GM23338 (cell line): ENCODE measurements around the gene CPSF6. TPM values are rescaled to one million over a fixed set of nuclear protein-coding genes. Genes with fewer than 3 reads are reported as not detected.

Experiments used
- ATAC-seq: fragments of 200-7000 bp; cut with Tn5 transposase; 3 replicates; pipeline ENCODE4 v1.9.1; 2020
- DNase-seq: peaks from one replicate; pipeline ENCODE4 v3.0.0-alpha.2; 2015; ENCODE audit warnings: low spot score
- H2AFZ ChIP-seq: fragments of 200-600 bp; sonication (generic); 2 replicates; pipeline ENCODE4 v1.8.0; 2016; ENCODE audit warnings: antibody characterized with exemption, mild to moderate bottlenecking, moderate library complexity
- H3F3A ChIP-seq: fragments of 200-600 bp; sonication (generic); replicated peaks from 2 replicates; pipeline ENCODE4 v1.8.0; 2017; ENCODE audit warnings: antibody characterized with exemption, mixed run types, low read depth
- H3K27ac ChIP-seq: fragments of 200-600 bp; sonication (generic); 2 replicates; pipeline ENCODE4 v1.6.1; 2016; ENCODE audit warnings: low read depth
- H3K27me3 ChIP-seq: fragments of 200-600 bp; sonication (generic); 2 replicates; pipeline ENCODE4 v1.8.0; 2016; ENCODE audit warnings: mild to moderate bottlenecking, mixed run types, moderate library complexity; ENCODE audit not compliant: insufficient read depth
- H3K36me3 ChIP-seq: fragments of 200-600 bp; sonication (generic); 2 replicates; pipeline ENCODE4 v1.8.0; 2016; ENCODE audit warnings: mild to moderate bottlenecking; ENCODE audit not compliant: insufficient read depth
- H3K4me1 ChIP-seq: fragments of 200-600 bp; sonication (generic); 2 replicates; pipeline ENCODE4 v1.8.0; 2016; ENCODE audit warnings: mild to moderate bottlenecking, moderate library complexity; ENCODE audit not compliant: insufficient read depth
- H3K4me2 ChIP-seq: fragments of 200-600 bp; sonication (generic); 2 replicates; pipeline ENCODE4 v1.7.1; 2017; ENCODE audit warnings: mixed run types
- H3K4me3 ChIP-seq: fragments of 200-600 bp; sonication (generic); 2 replicates; pipeline ENCODE4 v1.6.1; 2016; ENCODE audit warnings: mixed run types
- H3K79me2 ChIP-seq: fragments of 200-600 bp; sonication (generic); replicated peaks from 2 replicates; pipeline ENCODE4 v1.8.0; 2017; ENCODE audit warnings: mild to moderate bottlenecking; ENCODE audit not compliant: insufficient read depth
- H3K9me2 ChIP-seq: fragments of 200-600 bp; sonication (generic); 2 replicates; pipeline ENCODE4 v1.8.0; 2017; ENCODE audit not compliant: insufficient read depth
- H4K20me1 ChIP-seq: fragments of 200-600 bp; sonication (generic); replicated peaks from 2 replicates; pipeline ENCODE4 v1.8.0; 2017; ENCODE audit warnings: mild to moderate bottlenecking; ENCODE audit not compliant: insufficient read depth
- H3K27ac Mint-ChIP-seq: 2 replicates; pipeline ENCODE4 v1.8.0; 2020; ENCODE audit warnings: inconsistent platforms, mild to moderate bottlenecking, moderate library complexity, mixed read lengths
- H3K27me3 Mint-ChIP-seq: 3 replicates; pipeline ENCODE4 v1.8.0; 2022; ENCODE audit warnings: low read depth, mild to moderate bottlenecking, moderate library complexity, mixed read lengths, inconsistent platforms; ENCODE audit not compliant: insufficient read depth, poor library complexity
- H3K36me3 Mint-ChIP-seq: 3 replicates; pipeline ENCODE4 v1.8.0; 2021; ENCODE audit warnings: low read depth, mild to moderate bottlenecking, inconsistent platforms, moderate library complexity, mixed read lengths
- H3K4me1 Mint-ChIP-seq: 3 replicates; pipeline ENCODE4 v1.8.0; 2020; ENCODE audit warnings: mild to moderate bottlenecking, inconsistent platforms, mixed read lengths
- H3K4me3 Mint-ChIP-seq: 3 replicates; pipeline ENCODE4 v1.8.0; 2021; ENCODE audit warnings: moderate library complexity, mild to moderate bottlenecking, inconsistent platforms, mixed read lengths
- H3K9me3 Mint-ChIP-seq: 3 replicates; pipeline ENCODE4 v1.8.0; 2020; ENCODE audit warnings: moderate library complexity, mild to moderate bottlenecking, inconsistent platforms, mixed read lengths
- CREB1 ChIP-seq: fragments of 250-450 bp; sonication (Bioruptor Pico); IDR thresholded peaks from 2 replicates; pipeline ENCODE4 v1.5.0; 2020; ENCODE audit warnings: low read depth, mild to moderate bottlenecking, moderate library complexity
- CTCF ChIP-seq, 2 experiments: fragments of 200-600 bp in 1 of 2; sonication (generic) in 1 of 2; conservative IDR thresholded peaks; 2 replicates each; pipeline versions ENCODE4 v1.5.1 to v1.6.1; 2016 to 2017; ENCODE audit warnings: antibody characterized with exemption in 2 of 2, low read depth in 2 of 2, mild to moderate bottlenecking in 2 of 2, moderate library complexity in 1 of 2
- EZH2 ChIP-seq: fragments of 200-600 bp; sonication (generic); IDR thresholded peaks from one replicate; pipeline ENCODE4 v1.8.0; 2017; ENCODE audit warnings: antibody characterized with exemption, mild to moderate bottlenecking, low read depth; ENCODE audit not compliant: unreplicated experiment
- EZH2phosphoT487 ChIP-seq: fragments of 200-600 bp; sonication (generic); IDR thresholded peaks from one replicate; pipeline ENCODE4 v1.8.1; 2018; ENCODE audit warnings: antibody characterized with exemption; ENCODE audit not compliant: unreplicated experiment
- JUNB ChIP-seq: IDR thresholded peaks from one replicate; pipeline ENCODE4 v1.6.1; 2016; ENCODE audit warnings: antibody characterized with exemption; ENCODE audit not compliant: unreplicated experiment
- NANOG ChIP-seq: IDR thresholded peaks from 2 replicates; pipeline ENCODE4 v1.6.1; 2016; ENCODE audit warnings: antibody characterized with exemption, borderline replicate concordance
- POLR2AphosphoS5 ChIP-seq: IDR thresholded peaks from 2 replicates; pipeline ENCODE4 v1.6.1; 2016; ENCODE audit warnings: antibody characterized with exemption, low read depth
- STAT1 ChIP-seq: IDR thresholded peaks from one replicate; pipeline ENCODE4 v1.6.1; 2016; ENCODE audit warnings: antibody characterized with exemption; ENCODE audit not compliant: unreplicated experiment
- ZNF114 ChIP-seq: fragments of 250-450 bp; sonication (Bioruptor Pico); IDR thresholded peaks from 2 replicates; pipeline ENCODE4 v1.5.0; 2020; ENCODE audit warnings: mild to moderate bottlenecking, moderate library complexity
- ZNF331 ChIP-seq: fragments of 250-450 bp; sonication (Bioruptor Pico); IDR thresholded peaks from 2 replicates; pipeline ENCODE4 v1.5.0; 2020; ENCODE audit warnings: low read depth, mild to moderate bottlenecking, moderate library complexity
- polyA plus RNA-seq: library from polyadenylated mRNA; unstranded; fragments of >200 nt; fragmentation: Nextera tagmentation; extraction: Ambion mirVana; gene quantifications from 2 replicates; pipeline ENCODE4 v1.2.1, GENCODE V29; 2016
- total RNA-seq: library from RNA; depleted of rRNA; stranded (reverse); fragments of >200 nt; shearing (Covaris generic); gene quantifications from 2 replicates; pipeline ENCODE4 v1.2.3, GENCODE V29; 2014
- TF ChIP-seq, protein P1 (sequence below): fragments of 250-450 bp; sonication (Bioruptor Pico); IDR thresholded peaks from 2 replicates; pipeline ENCODE4 v1.5.0; 2020; ENCODE audit warnings: mild to moderate bottlenecking, moderate library complexity
- TF ChIP-seq, protein P2 (sequence below): IDR thresholded peaks from one replicate; pipeline ENCODE4 v1.6.1; 2018; ENCODE audit warnings: antibody characterized with exemption; ENCODE audit not compliant: unreplicated experiment
- TF ChIP-seq, protein P3 (sequence below): IDR thresholded peaks from 2 replicates; pipeline ENCODE4 v1.6.1; 2016; ENCODE audit warnings: antibody characterized with exemption

The CPSF6 gene
- total and polyA plus RNA-seq, 2 experiments from 2014 or later, result 80.7 to 136 TPM

GRCh38 chr12:69291278-69291593 is 51.9 kb downstream of the CPSF6 start:
- H4K20me1 ChIP-seq, result no peaks in the 10 kb centered on the region
- H3K4me3 Mint-ChIP-seq, result no peak overlapping the region
- H3K36me3 ChIP-seq, result no peaks in the 10 kb centered on the region
- no peak overlapping the region for H2AFZ ChIP-seq
- H3K9me2 ChIP-seq, result no peaks in the 10 kb centered on the region
- peaks cover 2% of the 10 kb centered on the region; the same call in 2 of the 3 replicates for H3K4me1 Mint-ChIP-seq
- DNase-seq (no peak), ATAC-seq (no peak)
- H3K79me2 ChIP-seq, result no peaks in the 10 kb centered on the region
- no peaks in the 10 kb centered on the region for H3F3A ChIP-seq
- H3K27me3 Mint-ChIP-seq, result no peaks in the 10 kb centered on the region
- no peak overlapping the region for H3K27ac Mint-ChIP-seq
- H3K27ac ChIP-seq, result no peak overlapping the region
- H3K27me3 ChIP-seq, result no peaks in the 10 kb centered on the region
- no peaks in the 10 kb centered on the region for H3K4me1 ChIP-seq
- no peak for TF ChIP-seq POLR2AphosphoS5
- TF ChIP-seq, protein P1, sequence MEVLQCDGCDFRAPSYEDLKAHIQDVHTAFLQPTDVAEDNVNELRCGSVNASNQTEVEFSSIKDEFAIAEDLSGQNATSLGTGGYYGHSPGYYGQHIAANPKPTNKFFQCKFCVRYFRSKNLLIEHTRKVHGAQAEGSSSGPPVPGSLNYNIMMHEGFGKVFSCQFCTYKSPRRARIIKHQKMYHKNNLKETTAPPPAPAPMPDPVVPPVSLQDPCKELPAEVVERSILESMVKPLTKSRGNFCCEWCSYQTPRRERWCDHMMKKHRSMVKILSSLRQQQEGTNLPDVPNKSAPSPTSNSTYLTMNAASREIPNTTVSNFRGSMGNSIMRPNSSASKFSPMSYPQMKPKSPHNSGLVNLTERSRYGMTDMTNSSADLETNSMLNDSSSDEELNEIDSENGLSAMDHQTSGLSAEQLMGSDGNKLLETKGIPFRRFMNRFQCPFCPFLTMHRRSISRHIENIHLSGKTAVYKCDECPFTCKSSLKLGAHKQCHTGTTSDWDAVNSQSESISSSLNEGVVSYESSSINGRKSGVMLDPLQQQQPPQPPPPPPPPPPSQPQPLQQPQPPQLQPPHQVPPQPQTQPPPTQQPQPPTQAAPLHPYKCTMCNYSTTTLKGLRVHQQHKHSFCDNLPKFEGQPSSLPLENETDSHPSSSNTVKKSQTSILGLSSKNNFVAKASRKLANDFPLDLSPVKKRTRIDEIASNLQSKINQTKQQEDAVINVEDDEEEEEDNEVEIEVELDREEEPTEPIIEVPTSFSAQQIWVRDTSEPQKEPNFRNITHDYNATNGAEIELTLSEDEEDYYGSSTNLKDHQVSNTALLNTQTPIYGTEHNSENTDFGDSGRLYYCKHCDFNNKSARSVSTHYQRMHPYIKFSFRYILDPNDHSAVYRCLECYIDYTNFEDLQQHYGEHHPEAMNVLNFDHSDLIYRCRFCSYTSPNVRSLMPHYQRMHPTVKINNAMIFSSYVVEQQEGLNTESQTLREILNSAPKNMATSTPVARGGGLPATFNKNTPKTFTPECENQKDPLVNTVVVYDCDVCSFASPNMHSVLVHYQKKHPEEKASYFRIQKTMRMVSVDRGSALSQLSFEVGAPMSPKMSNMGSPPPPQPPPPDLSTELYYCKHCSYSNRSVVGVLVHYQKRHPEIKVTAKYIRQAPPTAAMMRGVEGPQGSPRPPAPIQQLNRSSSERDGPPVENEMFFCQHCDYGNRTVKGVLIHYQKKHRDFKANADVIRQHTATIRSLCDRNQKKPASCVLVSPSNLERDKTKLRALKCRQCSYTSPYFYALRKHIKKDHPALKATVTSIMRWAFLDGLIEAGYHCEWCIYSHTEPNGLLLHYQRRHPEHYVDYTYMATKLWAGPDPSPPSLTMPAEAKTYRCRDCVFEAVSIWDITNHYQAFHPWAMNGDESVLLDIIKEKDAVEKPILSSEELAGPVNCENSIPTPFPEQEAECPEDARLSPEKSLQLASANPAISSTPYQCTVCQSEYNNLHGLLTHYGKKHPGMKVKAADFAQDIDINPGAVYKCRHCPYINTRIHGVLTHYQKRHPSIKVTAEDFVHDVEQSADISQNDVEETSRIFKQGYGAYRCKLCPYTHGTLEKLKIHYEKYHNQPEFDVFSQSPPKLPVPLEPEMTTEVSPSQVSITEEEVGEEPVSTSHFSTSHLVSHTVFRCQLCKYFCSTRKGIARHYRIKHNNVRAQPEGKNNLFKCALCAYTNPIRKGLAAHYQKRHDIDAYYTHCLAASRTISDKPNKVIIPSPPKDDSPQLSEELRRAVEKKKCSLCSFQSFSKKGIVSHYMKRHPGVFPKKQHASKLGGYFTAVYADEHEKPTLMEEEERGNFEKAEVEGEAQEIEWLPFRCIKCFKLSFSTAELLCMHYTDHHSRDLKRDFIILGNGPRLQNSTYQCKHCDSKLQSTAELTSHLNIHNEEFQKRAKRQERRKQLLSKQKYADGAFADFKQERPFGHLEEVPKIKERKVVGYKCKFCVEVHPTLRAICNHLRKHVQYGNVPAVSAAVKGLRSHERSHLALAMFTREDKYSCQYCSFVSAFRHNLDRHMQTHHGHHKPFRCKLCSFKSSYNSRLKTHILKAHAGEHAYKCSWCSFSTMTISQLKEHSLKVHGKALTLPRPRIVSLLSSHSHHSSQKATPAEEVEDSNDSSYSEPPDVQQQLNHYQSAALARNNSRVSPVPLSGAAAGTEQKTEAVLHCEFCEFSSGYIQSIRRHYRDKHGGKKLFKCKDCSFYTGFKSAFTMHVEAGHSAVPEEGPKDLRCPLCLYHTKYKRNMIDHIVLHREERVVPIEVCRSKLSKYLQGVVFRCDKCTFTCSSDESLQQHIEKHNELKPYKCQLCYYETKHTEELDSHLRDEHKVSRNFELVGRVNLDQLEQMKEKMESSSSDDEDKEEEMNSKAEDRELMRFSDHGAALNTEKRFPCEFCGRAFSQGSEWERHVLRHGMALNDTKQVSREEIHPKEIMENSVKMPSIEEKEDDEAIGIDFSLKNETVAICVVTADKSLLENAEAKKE (CRISPR knock-in tag), result no peak
- TF ChIP-seq, protein P2, sequence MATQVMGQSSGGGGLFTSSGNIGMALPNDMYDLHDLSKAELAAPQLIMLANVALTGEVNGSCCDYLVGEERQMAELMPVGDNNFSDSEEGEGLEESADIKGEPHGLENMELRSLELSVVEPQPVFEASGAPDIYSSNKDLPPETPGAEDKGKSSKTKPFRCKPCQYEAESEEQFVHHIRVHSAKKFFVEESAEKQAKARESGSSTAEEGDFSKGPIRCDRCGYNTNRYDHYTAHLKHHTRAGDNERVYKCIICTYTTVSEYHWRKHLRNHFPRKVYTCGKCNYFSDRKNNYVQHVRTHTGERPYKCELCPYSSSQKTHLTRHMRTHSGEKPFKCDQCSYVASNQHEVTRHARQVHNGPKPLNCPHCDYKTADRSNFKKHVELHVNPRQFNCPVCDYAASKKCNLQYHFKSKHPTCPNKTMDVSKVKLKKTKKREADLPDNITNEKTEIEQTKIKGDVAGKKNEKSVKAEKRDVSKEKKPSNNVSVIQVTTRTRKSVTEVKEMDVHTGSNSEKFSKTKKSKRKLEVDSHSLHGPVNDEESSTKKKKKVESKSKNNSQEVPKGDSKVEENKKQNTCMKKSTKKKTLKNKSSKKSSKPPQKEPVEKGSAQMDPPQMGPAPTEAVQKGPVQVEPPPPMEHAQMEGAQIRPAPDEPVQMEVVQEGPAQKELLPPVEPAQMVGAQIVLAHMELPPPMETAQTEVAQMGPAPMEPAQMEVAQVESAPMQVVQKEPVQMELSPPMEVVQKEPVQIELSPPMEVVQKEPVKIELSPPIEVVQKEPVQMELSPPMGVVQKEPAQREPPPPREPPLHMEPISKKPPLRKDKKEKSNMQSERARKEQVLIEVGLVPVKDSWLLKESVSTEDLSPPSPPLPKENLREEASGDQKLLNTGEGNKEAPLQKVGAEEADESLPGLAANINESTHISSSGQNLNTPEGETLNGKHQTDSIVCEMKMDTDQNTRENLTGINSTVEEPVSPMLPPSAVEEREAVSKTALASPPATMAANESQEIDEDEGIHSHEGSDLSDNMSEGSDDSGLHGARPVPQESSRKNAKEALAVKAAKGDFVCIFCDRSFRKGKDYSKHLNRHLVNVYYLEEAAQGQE, result no peak
- TF ChIP-seq JUNB, result no peak
- no peak for TF ChIP-seq ZNF114
- TF ChIP-seq CTCF (conservative IDR thresholded peaks at IDR 0.05; ENCODE audit: low read depth in 2 of 2), result no peak
- no peak for TF ChIP-seq STAT1
- TF ChIP-seq, protein P3, sequence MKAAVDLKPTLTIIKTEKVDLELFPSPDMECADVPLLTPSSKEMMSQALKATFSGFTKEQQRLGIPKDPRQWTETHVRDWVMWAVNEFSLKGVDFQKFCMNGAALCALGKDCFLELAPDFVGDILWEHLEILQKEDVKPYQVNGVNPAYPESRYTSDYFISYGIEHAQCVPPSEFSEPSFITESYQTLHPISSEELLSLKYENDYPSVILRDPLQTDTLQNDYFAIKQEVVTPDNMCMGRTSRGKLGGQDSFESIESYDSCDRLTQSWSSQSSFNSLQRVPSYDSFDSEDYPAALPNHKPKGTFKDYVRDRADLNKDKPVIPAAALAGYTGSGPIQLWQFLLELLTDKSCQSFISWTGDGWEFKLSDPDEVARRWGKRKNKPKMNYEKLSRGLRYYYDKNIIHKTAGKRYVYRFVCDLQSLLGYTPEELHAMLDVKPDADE, result no peak
- TF ChIP-seq ZNF331 (CRISPR knock-in tag), result no peak
- TF ChIP-seq EZH2, result no peak
- TF ChIP-seq NANOG, result no peak
- TF ChIP-seq EZH2phosphoT487, result no peak
- no peak for TF ChIP-seq CREB1
- no peak overlapping the region for H3K4me3 ChIP-seq
- H3K36me3 Mint-ChIP-seq, result no peaks in the 10 kb centered on the region
- H3K9me3 Mint-ChIP-seq, result no peaks in the 10 kb centered on the region
- H3K4me2 ChIP-seq, result no peak overlapping the region
